GM12801 (cell line): ENCODE results near the gene SPECC1L.

Source experiments
- TF ChIP-seq, protein P1 (sequence below): IDR thresholded peaks from one replicate; pipeline ENCODE4 v1.5.1; 2011; ENCODE audit warnings: control low read depth; ENCODE audit not compliant: insufficient read length; ENCODE audit errors: extremely low read depth

The SPECC1L gene

DNA sequence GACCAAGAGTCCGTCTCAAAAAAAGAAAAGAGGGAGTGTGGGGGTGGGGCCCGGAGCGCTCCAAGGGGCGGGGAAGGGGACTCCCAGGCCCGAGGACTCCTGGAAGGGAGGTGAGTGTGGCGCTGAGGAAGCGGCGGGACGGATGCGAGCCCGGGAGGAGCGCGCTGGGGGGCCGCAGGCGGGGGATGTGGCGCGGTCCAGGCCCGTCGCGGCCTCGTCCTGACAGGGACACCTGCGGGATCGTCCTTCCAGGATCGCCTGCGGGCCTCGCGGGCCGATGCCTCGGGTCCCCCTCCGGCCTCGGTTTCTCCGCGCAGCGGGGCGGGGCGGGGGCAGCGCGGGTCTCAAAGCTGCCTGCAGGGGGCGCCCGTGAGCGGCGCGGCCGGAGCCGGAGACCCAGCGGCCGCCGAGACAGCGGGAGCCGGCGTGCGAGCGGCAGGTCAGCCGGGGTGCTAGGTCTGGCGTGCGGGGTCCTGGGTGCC, 152.9 kb downstream of the SPECC1L start:
- TF ChIP-seq, protein P1, sequence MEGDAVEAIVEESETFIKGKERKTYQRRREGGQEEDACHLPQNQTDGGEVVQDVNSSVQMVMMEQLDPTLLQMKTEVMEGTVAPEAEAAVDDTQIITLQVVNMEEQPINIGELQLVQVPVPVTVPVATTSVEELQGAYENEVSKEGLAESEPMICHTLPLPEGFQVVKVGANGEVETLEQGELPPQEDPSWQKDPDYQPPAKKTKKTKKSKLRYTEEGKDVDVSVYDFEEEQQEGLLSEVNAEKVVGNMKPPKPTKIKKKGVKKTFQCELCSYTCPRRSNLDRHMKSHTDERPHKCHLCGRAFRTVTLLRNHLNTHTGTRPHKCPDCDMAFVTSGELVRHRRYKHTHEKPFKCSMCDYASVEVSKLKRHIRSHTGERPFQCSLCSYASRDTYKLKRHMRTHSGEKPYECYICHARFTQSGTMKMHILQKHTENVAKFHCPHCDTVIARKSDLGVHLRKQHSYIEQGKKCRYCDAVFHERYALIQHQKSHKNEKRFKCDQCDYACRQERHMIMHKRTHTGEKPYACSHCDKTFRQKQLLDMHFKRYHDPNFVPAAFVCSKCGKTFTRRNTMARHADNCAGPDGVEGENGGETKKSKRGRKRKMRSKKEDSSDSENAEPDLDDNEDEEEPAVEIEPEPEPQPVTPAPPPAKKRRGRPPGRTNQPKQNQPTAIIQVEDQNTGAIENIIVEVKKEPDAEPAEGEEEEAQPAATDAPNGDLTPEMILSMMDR, result no peak

DNA sequence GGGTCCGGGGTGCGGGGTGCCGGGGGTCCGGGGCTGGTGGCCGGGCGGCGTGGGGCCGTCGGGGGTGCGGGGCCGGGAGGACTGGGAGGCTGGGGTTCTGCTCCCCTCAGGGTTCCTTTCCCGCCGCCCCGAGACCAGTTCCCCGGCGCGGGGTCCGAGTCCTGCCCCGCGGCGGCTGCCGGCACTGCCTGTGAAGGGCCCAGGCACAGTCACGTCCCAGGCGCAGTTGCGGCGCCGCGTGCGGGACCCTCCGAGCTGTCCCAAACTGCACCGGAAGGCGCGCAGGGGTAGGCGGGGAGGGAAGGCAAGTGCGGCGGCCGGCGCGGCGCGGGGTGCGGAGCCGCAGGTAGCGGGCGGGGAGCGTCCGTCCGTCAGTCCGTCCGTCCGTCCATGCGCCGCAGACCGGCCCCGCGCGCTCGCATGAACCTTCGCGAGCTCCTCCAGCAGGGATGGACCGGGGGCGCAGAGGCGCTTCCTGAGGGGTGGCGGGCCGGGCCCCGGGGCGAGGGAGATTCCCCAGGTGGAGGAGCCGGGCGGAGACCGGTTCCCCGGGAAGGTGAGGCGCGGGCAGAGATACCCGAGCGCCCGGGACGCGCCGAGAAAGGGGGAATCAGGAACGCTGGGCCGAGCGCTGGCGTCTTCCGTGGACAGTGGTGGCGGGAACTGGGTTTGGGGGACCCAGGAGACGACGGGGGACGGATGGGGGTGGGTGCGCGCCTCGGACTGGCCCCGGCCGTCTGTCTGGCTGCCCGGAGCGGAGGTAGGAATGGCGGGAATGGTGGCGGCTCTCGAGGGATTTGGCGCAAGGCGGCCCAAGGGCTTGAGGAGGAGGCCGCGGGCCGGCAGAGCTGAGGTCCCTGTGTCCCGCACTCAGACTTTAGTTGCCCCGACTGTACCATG, 153.6 kb downstream of the SPECC1L start:
- TF ChIP-seq, protein P1, result no peak

DNA sequence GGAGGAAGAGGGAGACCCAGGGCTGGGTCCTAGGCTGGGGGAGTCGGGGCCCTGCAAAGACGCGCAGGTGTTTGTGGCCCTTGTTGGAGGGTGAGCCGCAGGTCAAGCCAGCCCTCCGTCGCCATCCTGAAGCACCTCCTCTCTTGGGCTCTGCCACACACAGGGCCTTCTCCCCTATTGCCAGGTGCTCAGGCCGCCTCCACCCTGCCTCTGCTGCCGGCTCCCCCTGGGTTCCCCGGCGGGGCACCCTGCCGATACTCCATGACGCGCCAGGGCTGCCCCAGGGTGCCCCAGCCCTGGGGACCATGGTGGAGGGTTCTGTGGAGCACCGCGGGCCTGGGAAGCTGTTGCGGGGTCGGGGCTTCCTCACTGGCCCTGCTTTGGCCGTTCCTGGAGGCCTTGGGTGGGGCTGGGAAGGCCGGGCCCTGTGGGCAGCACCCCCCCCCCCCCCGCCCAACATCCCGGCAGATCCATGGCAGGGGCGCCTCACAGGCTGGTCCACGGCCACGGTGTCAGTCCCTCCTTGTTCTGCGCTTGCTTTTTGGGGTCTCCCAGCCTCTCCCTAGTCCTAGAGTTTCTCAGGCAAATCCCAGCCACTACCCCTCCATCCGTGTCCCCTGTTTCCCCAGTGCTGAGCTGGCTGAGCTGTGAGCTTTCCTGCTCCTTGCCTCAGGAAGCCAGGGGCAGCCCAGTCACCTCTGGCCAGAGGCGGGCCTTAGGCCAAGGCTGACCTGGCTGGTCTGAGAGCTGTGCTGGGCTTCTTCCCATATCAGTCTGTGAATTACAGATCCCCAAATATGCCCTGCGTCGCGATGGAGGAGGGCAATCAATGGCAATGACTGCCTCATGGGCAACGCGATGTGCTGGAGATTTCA, 154.5 kb downstream of the SPECC1L start:
- TF ChIP-seq, protein P1, result no peak

DNA sequence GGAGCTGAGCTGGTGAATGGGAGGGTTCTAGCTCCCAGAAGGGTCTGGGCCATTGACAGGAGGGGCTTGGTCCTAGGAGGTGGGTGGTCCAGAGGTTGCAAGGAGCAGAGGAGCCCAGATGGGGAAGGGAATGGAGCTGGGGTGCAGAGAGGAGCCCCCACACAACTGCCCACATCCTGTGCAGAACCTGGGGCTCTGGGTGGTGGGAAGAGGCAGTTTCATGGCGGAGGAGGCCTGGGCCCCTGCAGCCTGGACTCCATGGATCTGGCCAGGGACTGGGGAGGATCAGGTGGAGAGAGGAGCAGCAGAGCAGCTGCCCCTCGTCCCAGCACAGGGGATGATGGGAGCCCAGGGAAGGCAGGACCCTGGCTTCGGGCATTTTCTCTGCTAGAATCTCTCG, 155.8 kb downstream of the SPECC1L start:
- TF ChIP-seq, protein P1, result no peak

DNA sequence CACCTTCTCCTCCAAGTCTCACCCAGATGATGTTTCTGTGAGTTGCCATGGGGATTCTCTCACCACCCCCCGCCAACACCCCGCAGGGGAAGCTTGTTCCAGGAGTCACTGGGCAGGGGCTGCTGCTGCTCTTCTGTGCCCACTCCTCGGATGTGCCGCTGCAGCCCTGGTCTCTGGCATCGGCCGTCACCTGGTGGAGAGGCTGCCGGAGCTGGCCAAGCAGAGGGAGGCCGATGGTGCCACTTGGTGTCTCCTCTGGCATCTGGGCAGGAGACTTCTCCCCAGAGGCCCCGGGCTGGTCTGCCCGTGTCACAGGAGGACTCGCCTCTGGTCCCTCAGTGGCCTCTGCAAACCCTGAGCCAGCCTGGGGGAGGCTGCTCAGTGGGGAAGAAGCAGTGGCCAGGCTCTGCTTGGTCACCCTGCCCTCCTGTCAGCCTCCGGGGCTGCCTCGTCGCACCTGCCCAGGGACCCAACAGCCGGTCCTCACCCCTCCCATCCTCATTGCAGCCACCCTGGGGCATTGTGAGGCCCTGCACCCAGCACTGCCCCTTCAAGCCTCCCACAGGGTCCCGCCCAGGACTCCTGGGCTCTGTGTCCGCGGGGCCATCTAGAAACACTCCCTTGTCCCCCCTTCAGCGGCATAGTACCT, 156.3 kb downstream of the SPECC1L start:
- TF ChIP-seq, protein P1, result no peak

DNA sequence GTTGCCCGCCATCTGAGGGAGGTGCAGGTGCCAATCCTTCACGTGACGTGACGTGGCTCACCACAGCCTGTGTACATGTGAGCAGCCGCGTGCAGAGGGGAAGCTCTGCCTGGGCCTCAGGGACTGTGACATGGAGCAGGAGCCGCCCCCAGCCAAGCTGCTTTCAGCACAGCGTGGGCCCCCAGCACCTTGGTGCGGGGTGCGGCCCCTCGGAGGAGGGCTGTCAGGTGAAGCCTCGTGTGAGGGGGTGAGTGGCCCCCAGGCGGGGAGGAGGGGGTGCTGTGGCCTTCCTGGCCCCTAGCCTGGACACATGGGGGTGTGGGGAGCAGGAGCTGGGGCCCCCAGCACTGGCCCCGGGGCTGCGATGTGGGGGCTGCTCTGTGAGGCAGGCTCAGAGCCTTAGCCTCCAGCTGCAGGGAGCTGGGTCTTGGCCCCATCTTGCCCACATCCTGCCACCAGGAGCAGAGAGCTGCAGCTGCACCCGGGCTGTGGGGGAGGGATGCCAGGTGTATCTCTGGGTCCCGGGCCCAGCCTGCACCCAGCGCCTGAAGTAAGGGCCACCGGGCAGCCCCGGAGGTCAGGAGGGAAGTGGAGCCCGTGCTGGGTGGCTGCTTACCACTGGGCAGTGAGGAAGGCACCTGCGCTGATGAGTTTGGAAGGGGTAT, 157.0 kb downstream of the SPECC1L start, which contains the start of gene ADORA2A:
TSS of gene ADORA2A (plus strand) at position 100 of the 665 bp plus-strand sequence. CDS start 5,806 bp downstream, outside the sequence.
- TF ChIP-seq, protein P1, result no peak
